UCSD-AML1 (cell line): Measurements from ENCODE around the gene TP53RK.

ENCODE experiments used
- DNase-seq: peaks from one replicate; lab custom pipeline; 2025; ENCODE audit not compliant: unreplicated experiment; lab: John Stamatoyannopoulos, UW

The TP53RK gene

DNA sequence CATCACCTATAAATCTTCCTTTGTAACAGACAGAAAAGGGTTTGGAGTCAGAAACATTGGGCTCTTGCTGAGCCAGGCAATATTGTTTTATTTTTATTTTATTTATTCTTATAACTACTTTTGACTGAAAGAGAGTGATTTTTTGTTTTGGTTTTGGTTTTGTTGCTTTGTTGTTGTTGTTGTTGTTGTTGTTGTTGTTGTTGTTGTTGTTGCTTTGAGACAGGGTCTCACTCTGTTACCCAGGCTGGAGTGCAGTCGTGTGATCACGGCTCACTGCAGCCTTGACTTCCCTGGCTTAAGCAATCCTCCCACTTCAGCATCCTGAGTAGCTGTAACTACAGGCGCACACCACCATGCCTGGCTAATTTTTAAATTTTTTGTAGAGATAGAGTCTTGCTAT is 22.9 kb downstream of the TP53RK start:
- DNase-seq: no peak

DNA sequence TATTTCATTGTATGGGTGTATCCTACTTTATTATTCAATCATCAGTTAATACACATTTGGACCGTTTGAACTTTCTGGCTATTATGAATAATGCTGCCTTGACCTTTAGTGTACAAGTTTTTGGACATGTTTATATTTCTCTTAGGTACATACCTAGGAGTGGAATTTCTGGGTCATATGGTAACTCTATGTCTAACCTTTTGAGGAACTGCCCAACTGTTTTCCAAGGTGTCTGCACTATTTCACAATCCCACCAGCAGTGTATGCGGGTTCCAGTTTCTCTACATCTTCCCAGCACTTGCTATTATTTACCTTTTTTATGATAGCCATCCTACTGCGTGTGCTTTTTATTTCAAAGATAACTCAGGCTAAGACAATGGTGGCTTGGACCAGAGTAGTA is 23.6 kb downstream of the TP53RK start:
- no peak for DNase-seq

DNA sequence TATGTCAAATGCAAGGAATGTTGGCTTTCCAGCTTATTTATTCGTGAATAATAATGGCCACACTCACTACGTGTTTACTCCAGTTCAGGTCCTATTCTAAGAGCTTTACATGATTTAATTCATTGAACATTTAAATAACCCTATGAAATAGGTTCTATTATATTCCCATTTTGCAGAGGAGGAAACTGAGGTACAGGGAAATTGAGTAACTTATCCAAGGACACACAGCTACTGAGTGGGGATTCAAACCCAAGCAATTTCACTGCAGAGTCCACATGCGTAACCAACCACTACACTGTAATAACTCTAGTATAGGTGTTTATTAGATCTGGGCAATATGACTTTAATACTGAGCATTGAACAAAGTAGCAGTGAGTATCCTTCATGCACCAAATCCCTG is 25.7 kb downstream of the TP53RK start:
- DNase-seq: no peak

- no peak for DNase-seq
These were observed 27.6 kb downstream of the TP53RK start for GRCh38 chr20:46661659-46662058.

DNA sequence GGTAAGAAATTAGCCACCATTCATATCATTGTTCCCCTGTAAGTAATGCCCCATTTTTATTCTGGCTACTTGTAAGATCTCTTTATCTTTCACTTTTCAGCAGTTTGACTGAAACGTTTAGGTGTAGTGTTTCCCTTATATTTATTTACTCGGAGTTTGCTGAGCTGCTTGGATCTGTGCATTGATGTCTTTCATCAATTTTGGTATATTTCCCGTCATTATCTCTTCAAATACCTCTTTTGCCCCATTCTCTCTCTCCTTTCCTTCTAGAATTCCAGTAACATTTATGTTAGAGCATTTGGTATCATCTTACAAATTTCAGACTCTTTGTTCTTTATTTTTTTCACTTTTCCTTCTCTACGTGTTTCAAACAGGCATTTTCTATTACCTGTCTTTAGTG is 28.8 kb downstream of the TP53RK start:
- no peak for DNase-seq

GRCh38 chr20:46657618-46658017 is 31.6 kb downstream of the TP53RK start:
- no peak for DNase-seq

- DNase-seq: no peak
These were observed 32.1 kb downstream of the TP53RK start for GRCh38 chr20:46657137-46657536.

GRCh38 chr20:46652699-46653098 is 36.5 kb downstream of the TP53RK start:
- no peak for DNase-seq

DNA sequence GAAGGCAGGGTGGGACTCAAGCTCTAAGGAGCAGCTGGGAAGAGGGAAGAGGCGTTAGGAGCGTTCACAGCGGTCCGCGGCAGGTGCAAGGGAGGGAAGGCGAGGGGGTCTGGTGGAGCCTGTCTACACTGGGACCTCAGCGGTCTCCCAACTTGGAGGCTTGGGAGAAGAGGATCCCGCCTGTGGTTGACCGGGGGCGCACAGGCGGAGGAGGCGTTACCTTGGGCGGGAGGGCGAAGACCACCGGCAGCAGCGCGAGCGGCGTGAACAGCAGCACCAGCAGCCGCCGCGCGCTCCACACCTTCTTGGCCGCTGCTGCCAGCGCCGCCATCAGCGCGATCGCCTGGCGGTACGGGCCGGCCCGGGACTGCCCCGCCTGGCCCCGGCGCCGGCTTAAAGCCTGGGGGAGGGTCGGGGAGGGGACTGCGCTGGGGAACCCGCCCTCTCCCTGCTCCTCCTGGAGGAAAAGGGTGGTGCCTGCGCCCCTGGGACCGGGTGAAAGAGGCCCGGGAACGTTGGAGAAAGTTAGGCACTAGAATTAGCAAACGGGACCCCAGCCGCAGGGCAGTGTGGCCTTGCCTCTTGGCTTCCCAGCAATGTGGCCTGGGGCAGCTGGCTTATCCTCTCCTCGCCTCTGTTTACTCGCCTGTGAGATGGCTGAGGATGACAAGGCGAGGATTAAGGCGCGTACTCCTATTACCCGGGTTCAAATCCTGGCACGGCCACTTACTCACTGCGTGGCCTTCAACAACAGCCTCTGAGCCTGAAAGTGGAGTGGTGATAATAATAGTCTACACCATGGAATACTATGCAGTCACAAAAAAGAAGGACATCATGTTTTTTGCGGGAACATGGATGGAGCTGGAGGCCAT is 37.9 kb downstream of the TP53RK start, which contains the start of gene SLC13A3:
SLC13A3 (minus strand) TSS at position 369 of the 872 bp plus-strand sequence; CDS start at position 331, 38 bp downstream.
- no peak for DNase-seq

DNA sequence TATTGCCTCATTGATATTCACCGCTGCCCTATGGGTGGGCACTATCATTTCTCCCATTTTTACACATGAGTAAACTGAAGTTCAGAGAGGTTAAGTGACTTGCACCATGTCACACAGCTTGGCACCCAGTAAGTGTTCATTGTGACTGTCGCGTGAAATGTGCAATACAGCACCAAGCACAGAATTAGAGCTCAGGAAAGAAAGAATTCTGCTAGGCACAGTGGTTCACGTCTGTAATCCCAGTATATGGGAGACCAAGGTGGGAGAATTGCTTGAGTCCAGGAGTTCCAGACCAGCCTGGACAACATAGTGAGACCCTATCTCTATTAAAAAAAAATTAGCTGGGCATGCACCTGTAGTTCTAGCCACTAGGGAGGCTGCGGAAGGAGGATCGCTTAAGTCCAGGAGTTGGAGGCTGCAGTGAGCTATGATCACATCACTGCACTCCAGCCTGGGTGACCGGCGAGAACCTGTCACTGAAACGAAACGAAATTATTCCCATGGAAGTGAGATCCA is 38.6 kb downstream of the TP53RK start:
- no peak for DNase-seq

- DNase-seq: no peak
These were observed 39.2 kb downstream of the TP53RK start for GRCh38 chr20:46649965-46650542.

- DNase-seq: no peak
These were observed 39.6 kb downstream of the TP53RK start for GRCh38 chr20:46649650-46649949.

DNA sequence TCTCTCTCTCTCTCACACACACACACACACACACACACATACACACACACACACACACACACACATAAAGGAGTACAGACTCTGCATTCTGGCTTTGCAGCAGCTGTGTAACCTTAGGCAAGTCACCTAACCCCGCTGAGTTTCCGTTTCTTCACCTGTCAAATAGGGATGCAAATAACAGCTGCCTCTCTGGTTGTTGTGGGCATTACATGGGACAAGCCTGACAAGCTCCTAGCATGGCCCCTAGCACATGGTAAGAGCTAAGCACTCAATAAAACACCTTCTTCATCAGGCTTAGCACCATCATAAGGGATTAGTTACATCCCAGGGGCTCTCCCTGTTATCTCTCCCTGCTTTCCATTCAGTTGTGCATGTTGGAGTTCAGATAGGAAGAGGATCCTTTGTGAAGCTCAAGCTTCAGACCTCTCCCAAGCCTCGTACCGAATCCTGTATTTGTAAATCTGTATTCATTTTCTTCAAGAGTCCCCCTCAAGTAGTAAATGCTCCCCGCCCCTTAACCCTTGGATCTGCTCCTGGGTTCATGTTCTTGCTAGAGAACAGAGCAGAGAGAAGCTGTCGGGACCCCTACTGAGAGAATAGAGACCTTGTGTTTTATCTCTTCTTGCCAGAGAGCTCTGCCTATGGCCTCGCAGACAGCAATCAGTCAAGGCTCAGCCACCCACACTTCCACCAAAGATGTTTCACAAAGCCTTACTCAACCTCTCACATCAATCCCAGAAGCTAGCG is 40.2 kb downstream of the TP53RK start:
- DNase-seq: no peak

GRCh38 chr20:46647469-46647868 is 41.8 kb downstream of the TP53RK start:
- no peak for DNase-seq

DNA sequence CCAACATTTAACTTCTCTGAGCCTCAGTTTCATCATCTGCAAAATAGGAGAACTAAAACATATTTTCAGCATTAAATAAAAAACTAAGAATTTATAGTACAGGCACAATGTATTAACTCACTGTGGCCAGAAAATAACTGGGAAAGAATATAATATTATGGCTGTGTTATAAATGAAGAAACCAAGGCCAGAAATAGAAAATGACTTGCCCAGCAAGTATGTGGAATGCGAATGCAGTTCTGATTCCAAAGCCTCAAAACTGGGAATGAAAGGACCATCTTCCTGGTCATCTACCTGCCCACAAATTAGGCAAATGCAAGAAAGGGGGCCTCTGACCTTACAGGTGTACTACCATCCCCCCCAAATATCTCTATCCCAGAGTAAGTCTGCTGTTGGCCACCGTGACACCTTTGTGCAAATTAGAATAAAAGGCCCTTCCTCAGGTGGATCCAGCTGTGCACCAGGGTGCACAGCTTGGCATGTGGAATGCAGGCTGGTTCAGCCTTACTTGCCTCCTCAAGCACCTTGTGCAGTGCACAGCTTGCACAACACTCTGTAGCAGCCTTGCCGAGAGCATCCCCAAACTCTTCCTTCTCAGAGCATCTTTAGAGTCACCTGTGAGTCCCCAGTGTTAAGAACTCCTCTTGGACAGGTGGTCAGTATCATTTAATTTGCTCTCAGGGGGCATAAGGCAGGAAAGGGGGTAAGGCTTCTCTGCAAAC is 42.4 kb downstream of the TP53RK start:
- no peak for DNase-seq

DNA sequence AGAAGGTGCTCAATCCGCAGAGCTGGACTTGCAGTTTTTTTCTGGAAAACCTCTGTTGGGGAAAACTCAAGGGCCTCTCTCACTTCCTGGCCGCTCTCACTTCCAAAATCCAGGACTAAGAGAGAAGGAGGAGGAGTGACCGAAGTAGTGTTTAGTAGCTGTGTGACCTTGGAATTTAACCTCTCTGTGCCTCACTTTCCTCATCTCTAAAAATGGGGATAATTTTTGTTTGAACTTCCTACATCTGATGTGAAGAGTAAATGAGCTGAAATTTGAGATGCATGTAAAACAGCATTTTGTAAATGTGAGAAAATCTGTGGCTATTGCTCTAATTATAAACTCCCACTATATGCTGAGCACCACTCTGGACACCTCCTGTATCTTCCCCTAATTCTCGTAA is 43.1 kb downstream of the TP53RK start:
- no peak for DNase-seq

DNA sequence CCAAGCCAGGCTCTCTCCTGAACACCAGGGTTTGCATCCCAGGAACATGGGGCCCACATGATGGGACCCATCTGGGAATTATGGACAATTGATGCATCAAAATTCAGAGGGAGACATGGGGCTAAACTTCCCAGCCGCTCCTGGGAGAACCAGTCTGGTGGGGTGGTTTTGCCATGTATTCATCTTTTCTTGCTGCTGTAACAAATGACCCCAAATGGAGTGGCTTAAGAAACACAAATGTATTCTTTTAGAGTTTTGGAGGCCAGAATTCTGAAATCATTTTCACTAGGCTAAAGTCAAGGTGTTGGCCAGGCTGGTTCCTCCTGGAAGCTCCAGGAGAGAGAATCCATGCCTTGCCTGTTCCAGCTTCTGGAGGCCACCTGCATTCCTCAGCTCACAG is 44.5 kb downstream of the TP53RK start:
- no peak for DNase-seq

DNA sequence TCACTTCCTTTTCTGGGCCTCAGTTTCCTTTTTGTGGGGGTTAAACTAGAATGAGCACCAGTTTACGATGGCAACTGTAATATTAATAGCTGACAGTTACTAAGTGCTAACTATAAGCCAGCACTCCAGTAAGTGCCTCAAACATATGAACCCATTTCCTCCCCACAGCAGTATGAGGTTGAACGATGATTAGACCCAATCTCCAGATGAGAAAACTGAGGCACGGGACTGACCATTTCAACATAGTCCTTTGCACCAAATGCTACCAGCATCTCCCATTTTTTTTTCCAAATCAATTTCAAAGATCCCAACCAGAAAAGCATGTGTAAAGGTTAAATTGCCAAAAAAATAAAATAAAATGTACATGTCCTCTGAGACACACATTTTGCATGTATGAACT is 45.1 kb downstream of the TP53RK start:
- no peak for DNase-seq

DNA sequence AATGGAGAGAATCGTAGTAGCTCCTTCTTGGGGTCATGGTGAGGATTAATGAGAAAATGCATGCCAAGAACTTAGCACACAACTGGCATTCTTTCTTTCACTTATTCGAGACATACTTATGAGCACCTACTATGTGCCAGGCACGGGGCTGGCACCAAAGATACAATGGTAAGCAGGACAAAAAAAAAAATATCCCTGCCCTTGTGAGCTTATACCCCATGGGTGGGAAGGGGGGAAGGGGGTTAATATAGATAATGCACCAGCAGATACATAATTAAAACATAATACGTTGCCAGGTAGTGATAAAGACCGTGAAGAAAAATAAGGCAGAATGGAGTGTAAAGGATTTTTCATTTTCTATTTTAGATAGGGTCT is 46.3 kb downstream of the TP53RK start:
- DNase-seq: no peak

GRCh38 chr20:46642265-46642968 is 46.8 kb downstream of the TP53RK start:
- no peak for DNase-seq

- DNase-seq: no peak
These were observed 47.8 kb downstream of the TP53RK start for GRCh38 chr20:46641424-46641823.
